ENCODE measurements around the gene SCN8A. TPM values are rescaled to one million over a fixed set of nuclear protein-coding genes. Genes with fewer than 3 reads are reported as not detected.
"Not testable (repeated sequence)": the region's sequence is repeated elsewhere in the genome, so short reads cannot be mapped to it uniquely, and the experiment has no call there.

The SCN8A gene
- total RNA-seq, 4 donors from 2014 or later, result 0.08 to 0.62 (median 0.58) TPM

DNA sequence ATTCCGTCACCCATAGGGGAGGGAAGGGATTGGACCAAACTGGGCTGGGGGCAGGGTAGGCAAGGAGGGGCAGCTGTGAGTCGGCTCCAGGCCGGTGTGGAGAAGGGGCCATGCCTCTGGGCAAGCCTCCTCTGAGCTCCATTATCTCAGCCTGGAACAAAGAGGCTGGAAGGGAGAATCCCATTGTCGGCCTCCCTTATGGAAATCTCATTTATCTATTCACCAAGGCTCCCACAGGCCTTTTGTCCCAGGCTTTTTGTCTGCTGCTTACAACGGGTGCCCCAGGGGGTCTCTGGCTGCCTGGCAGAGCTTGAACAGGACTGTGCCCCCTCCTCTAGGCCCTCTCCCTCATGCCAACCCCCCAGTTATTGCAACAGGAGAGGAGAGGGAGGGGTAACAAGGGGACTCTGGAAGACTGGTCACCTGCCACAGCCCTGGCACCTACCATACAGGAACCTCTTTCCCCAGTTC is 238.0 kb downstream of the SCN8A start:
- WGBS, result 76% methylated on average over 5 of the region's 5 CpGs
- Histone ChIP-seq H3K27me3 (peaks cover 12% of the 10 kb centered on the region), H3K9me3 (no peaks in the 10 kb centered on the region), H3K4me3 (no peak overlapping the region), H3K36me3 (no peaks in the 10 kb centered on the region), H3K4me1 (peaks cover 10% of the 10 kb centered on the region), H3K27ac (no peak overlapping the region)
- TF ChIP-seq EP300 (IDR thresholded peaks at IDR 0.05) (no peak), POLR2AphosphoS5 (IDR thresholded peaks at IDR 0.05) (no peak), POLR2A (IDR thresholded peaks at IDR 0.05) (no peak)
- TF ChIP-seq, protein P1, sequence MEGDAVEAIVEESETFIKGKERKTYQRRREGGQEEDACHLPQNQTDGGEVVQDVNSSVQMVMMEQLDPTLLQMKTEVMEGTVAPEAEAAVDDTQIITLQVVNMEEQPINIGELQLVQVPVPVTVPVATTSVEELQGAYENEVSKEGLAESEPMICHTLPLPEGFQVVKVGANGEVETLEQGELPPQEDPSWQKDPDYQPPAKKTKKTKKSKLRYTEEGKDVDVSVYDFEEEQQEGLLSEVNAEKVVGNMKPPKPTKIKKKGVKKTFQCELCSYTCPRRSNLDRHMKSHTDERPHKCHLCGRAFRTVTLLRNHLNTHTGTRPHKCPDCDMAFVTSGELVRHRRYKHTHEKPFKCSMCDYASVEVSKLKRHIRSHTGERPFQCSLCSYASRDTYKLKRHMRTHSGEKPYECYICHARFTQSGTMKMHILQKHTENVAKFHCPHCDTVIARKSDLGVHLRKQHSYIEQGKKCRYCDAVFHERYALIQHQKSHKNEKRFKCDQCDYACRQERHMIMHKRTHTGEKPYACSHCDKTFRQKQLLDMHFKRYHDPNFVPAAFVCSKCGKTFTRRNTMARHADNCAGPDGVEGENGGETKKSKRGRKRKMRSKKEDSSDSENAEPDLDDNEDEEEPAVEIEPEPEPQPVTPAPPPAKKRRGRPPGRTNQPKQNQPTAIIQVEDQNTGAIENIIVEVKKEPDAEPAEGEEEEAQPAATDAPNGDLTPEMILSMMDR (IDR thresholded peaks at IDR 0.05), result no peak
- no peak for DNase-seq (ENCODE audit: low spot score in 2 of 2)

DNA sequence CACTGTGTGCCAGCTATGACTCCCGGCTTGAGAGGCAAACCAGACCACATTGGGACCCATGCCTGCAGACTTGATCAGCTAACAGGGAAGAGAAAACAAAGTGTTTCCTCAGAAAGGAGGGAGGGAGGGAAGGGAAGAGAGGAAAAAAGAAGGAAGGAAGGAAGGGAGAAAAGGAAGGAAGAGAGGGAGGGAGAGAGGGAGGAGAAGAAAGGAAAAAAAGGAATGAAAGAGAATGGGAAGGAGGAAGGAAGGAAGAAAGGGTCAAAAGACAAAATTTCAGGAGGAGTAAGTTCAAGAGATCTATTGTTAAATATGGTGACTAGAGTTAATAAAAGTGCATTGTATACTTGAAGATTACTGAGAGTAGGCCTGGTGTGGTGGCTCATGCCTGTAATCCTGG is 238.6 kb downstream of the SCN8A start:
- DNase-seq (ENCODE audit: low spot score in 2 of 2), result no peak
- TF ChIP-seq POLR2AphosphoS5 (IDR thresholded peaks at IDR 0.05), result no peak
- no peak for TF ChIP-seq EP300 (IDR thresholded peaks at IDR 0.05)
- TF ChIP-seq, protein P1 (IDR thresholded peaks at IDR 0.05), result no peak
- TF ChIP-seq POLR2A (IDR thresholded peaks at IDR 0.05), result no peak

DNA sequence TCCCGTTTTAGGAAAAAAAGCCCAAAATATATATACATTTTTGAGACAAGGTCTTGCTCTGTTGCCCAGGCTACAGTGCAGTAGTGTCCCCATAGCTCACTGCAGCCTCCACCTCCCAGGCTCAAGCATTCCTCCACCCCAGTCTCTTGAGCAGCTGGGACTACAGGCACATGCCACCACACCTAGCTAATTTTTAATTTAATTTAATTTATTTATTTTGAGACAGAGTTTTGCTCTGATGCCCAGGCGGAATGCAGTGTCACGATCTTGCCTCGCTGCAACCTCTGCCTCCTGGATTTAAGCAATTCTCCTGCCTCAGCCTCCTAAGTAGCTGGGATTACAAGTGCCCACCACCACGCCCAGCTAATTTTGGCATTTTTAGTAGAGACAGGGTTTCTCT is 240.8 kb downstream of the SCN8A start:
- not testable (repeated sequence) for H3K9me3 ChIP-seq; H3K4me3 ChIP-seq; H3K4me1 ChIP-seq; DNase-seq (ENCODE audit: low spot score in 2 of 2); H3K36me3 ChIP-seq; H3K27ac ChIP-seq
- WGBS, result 74% methylated on average over 5 of the region's 5 CpGs
- H3K27me3 ChIP-seq, result peaks cover 27% of the 10 kb centered on the region

More for the DNA sequence above, 238.6 kb downstream of the SCN8A start:
- no peaks in the 10 kb centered on the region for H3K9me3 ChIP-seq
- peaks cover 10% of the 10 kb centered on the region for H3K4me1 ChIP-seq
- no peaks in the 10 kb centered on the region for H3K36me3 ChIP-seq
- WGBS, result 62% methylated on average over 1 of the region's 1 CpG
- H3K27me3 ChIP-seq, result peaks cover 18% of the 10 kb centered on the region
- no peak overlapping the region for H3K27ac ChIP-seq
- H3K4me3 ChIP-seq, result no peak overlapping the region

DNA sequence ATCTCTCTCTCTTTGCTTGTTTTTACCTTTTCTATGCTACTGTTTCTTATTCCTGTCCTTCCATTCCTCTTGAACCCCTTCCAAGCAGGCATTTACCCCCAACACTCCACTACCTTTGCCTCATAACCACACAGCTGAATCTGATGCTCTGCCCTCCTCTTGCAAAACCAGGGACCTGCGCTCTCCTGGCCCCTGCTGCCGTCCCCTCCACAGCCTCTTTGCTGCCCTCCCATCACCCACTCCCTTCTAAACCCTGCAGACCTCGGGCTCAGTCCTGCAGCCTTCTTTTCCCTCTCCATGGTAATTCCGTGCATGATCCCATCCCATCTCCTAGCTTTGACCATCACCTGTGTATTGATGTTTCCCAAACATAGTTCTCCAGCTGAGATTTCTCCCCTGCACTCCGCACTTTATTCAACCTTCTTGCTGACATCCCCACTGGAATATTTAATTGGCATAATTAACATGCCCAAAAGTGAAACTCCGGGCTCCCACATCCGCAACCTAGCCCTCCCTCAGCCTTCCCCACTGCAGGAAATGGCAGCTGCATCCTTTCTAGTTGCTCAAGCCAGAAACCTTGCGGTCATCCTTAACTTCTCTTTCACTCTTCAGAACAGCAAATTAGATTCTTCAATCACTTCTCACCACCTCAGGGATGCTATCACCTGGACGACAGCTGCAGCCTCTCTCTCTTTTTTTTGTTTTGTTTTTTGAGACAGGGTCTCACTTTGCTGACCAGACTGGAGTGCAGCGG is 241.5 kb downstream of the SCN8A start:
- DNase-seq (ENCODE audit: low spot score in 2 of 2), result no peak
- 53% methylated on average over 10 of the region's 10 CpGs for WGBS
- Histone ChIP-seq H3K27me3 (peaks cover 27% of the 10 kb centered on the region), H3K9me3 (no peaks in the 10 kb centered on the region), H3K27ac (no peak overlapping the region), H3K4me1 (peaks cover 6% of the 10 kb centered on the region), H3K36me3 (no peaks in the 10 kb centered on the region), H3K4me3 (no peak overlapping the region)
- TF ChIP-seq, protein P1 (IDR thresholded peaks at IDR 0.05), result no peak
- TF ChIP-seq POLR2AphosphoS5 (IDR thresholded peaks at IDR 0.05) (no peak), EP300 (IDR thresholded peaks at IDR 0.05) (no peak), POLR2A (IDR thresholded peaks at IDR 0.05) (no peak)

DNA sequence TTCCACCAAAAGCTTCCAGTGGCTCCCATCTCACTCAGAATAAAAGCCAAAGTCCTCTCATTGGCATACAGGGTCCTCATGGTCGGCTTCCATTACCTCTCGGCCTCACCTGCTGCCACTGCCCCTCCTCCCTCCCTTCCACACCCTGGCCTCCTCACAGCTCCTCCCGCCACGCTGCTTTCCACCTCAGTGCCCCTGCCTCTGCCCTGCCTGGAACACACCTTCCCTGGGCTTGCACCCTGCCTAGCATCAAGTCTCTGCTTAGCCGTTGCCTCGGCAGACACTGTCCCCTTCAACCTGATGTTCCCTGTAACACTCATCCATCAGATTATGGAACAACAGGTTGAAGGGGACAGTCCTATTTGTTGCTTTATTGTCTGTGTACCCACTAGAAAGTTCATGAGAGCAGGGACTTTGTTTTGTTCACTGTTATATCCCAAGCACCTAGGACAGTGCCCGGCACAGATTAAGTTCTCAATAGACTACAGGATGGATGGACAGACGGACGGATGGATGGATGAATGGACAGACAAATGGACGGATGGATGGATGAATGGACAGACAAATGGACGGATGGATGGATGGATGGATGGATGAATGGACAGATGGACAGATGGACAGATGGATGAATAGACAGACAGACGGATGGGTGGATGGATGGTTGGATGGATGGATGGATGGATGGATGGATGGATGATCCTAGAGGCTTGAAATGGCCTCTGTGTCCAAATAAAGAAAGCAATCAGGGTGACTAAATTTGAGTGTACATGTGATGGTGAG is 242.6 kb downstream of the SCN8A start:
- Histone ChIP-seq H3K27me3 (peaks cover 27% of the 10 kb centered on the region), H3K9me3 (no peaks in the 10 kb centered on the region), H3K4me3 (no peak overlapping the region), H3K27ac (no peak overlapping the region), H3K4me1 (no peaks in the 10 kb centered on the region), H3K36me3 (no peaks in the 10 kb centered on the region)
- WGBS, result 66% methylated on average over 12 of the region's 12 CpGs
- TF ChIP-seq POLR2A (IDR thresholded peaks at IDR 0.05) (no peak), EP300 (IDR thresholded peaks at IDR 0.05) (no peak), POLR2AphosphoS5 (IDR thresholded peaks at IDR 0.05) (no peak)
- TF ChIP-seq, protein P1 (IDR thresholded peaks at IDR 0.05), result no peak
- DNase-seq (ENCODE audit: low spot score in 2 of 2), result no peak
